NT2/D1 (cell line): ENCODE results near the gene BNC2.

Experiments
- DNase-seq: peaks from one replicate; pipeline ENCODE4 v3.0.0-alpha.2; 2011; ENCODE audit warnings: low read depth, low spot score
- H3K27me3 ChIP-seq: 2 replicates; pipeline ENCODE4 v1.6.0; 2011; ENCODE audit warnings: mild to moderate bottlenecking; ENCODE audit not compliant: insufficient read length, insufficient read depth
- H3K36me3 ChIP-seq: 2 replicates; pipeline ENCODE4 v1.6.1; 2011; ENCODE audit warnings: mild to moderate bottlenecking, low read length, mixed read lengths; ENCODE audit not compliant: insufficient read depth, insufficient read length
- H3K4me1 ChIP-seq: 2 replicates; pipeline ENCODE4 v1.5.1; 2011; ENCODE audit not compliant: insufficient read depth, insufficient read length
- H3K4me3 ChIP-seq: 2 replicates; pipeline ENCODE4 v1.5.1; 2011; ENCODE audit warnings: low read depth; ENCODE audit not compliant: insufficient read length
- H3K9ac ChIP-seq: 2 replicates; pipeline ENCODE4 v1.6.0; 2011; ENCODE audit warnings: low read depth; ENCODE audit not compliant: insufficient read length
- H3K9me3 ChIP-seq: 2 replicates; pipeline ENCODE4 v1.5.1; 2011; ENCODE audit warnings: mild to moderate bottlenecking, low read length; ENCODE audit not compliant: insufficient read depth
- SUZ12 ChIP-seq: IDR thresholded peaks from 2 replicates; pipeline ENCODE4 v1.6.1; 2011; ENCODE audit not compliant: insufficient read length, insufficient read depth; ENCODE audit errors: extremely low read depth
- YY1 ChIP-seq: IDR thresholded peaks from 2 replicates; pipeline ENCODE4 v1.6.1; 2011; ENCODE audit not compliant: insufficient read length, insufficient read depth
- ZNF274 ChIP-seq: IDR thresholded peaks from 2 replicates; pipeline ENCODE4 v1.6.1; 2011; ENCODE audit warnings: mild to moderate bottlenecking, low read depth, low read length

Gene BNC2

DNA sequence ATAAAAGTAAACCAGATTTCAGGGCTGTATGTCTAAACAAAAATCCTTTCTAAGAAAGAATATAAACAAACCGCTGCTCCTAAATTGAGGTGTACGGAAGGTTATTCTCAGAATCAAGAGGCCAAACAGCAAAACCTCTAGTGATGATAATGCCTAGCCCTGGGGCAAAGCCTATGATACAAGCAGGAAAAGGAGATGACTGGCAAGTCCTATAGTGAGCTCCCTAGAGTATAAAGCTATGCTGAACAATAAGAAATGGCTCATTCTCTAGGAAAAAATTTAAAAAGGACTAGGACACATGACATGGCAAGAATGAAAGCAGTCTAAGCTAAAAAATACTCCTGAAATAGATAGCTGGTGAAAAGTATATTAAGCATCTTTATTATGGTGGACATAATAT is 187.1 kb downstream of the BNC2 start:
- no peak overlapping the region for H3K4me3 ChIP-seq
- H3K4me1 ChIP-seq: no peaks in the 10 kb centered on the region
- no peak for DNase-seq
- H3K36me3 ChIP-seq: no peaks in the 10 kb centered on the region
- no peaks in the 10 kb centered on the region for H3K9me3 ChIP-seq
- no peak overlapping the region for H3K9ac ChIP-seq
- no peaks in the 10 kb centered on the region for H3K27me3 ChIP-seq
- TF ChIP-seq SUZ12 (no peak), ZNF274 (no peak), YY1 (no peak)

- H3K4me1 ChIP-seq: no peaks in the 10 kb centered on the region
- no peaks in the 10 kb centered on the region for H3K36me3 ChIP-seq
- H3K9me3 ChIP-seq: no peaks in the 10 kb centered on the region
- TF ChIP-seq YY1 (no peak), SUZ12 (no peak), ZNF274 (no peak)
- no peak for DNase-seq
- no peaks in the 10 kb centered on the region for H3K27me3 ChIP-seq
- H3K9ac ChIP-seq: no peak overlapping the region
- no peak overlapping the region for H3K4me3 ChIP-seq
These were observed 188.2 kb downstream of the BNC2 start for GRCh38 chr9:16682273-16682672.

DNA sequence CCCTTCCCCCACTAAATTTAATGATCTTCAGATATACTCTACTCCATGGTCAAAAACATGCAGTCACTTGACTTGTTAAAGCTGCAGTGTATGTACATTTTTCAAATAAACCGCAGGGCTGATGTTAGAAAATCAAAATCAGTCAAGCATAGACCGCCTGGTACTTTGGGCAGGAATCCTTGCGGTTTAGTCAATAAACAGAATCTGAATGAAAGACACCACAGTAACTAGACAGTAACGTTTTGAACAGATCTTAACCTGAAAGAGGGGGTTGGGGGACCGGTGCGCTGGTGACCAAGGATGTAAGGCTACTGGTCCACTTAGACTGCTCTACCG is 188.8 kb downstream of the BNC2 start:
- no peak overlapping the region for H3K4me3 ChIP-seq
- TF ChIP-seq ZNF274: no peak
- TF ChIP-seq YY1: no peak
- TF ChIP-seq SUZ12: no peak
- no peak overlapping the region for H3K9ac ChIP-seq
- no peaks in the 10 kb centered on the region for H3K27me3 ChIP-seq
- H3K9me3 ChIP-seq: no peaks in the 10 kb centered on the region
- DNase-seq: no peak
- H3K36me3 ChIP-seq: no peaks in the 10 kb centered on the region
- no peaks in the 10 kb centered on the region for H3K4me1 ChIP-seq

DNA sequence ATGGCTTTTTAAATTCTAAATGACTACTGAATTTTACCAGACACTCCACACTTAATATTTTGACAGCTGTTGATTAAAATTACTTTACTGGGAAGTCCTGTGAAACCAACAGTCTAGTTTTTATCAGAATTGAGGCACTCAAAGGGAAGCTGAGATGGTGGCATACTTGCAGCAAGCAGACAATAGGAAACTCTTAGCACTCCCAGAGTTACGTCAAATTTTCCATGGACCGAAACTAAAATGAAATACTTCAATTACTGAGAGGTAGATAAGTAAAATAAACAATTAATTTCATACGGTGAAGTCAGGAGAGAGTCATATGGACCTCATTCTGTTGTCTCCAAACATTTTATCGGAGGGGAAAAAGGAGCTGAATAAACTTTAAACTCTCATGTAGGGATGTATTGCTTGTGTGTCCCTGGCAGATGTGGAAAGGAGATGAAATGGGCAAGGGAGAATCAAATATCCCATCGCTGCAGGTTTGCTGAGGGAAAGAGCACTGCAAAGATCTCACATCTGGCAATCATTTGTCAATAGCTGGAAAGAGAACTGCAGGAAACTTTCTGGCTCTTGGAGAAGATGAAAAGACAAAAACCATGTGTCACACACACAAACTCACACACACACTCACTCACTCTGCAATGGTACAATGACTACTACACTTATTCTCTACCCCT is 189.4 kb downstream of the BNC2 start:
- no peaks in the 10 kb centered on the region for H3K9me3 ChIP-seq
- DNase-seq: no peak
- no peaks in the 10 kb centered on the region for H3K36me3 ChIP-seq
- no peak overlapping the region for H3K9ac ChIP-seq
- TF ChIP-seq ZNF274: no peak
- no peak for TF ChIP-seq YY1
- no peak for TF ChIP-seq SUZ12
- no peak overlapping the region for H3K4me3 ChIP-seq
- no peaks in the 10 kb centered on the region for H3K27me3 ChIP-seq
- H3K4me1 ChIP-seq: no peaks in the 10 kb centered on the region

- no peaks in the 10 kb centered on the region for H3K36me3 ChIP-seq
- H3K9me3 ChIP-seq: no peaks in the 10 kb centered on the region
- DNase-seq: no peak
- no peaks in the 10 kb centered on the region for H3K27me3 ChIP-seq
- no peaks in the 10 kb centered on the region for H3K4me1 ChIP-seq
- no peak overlapping the region for H3K9ac ChIP-seq
- H3K4me3 ChIP-seq: no peak overlapping the region
- TF ChIP-seq ZNF274 (no peak), SUZ12 (no peak), YY1 (no peak)
These were observed 189.9 kb downstream of the BNC2 start for GRCh38 chr9:16680541-16680940.

DNA sequence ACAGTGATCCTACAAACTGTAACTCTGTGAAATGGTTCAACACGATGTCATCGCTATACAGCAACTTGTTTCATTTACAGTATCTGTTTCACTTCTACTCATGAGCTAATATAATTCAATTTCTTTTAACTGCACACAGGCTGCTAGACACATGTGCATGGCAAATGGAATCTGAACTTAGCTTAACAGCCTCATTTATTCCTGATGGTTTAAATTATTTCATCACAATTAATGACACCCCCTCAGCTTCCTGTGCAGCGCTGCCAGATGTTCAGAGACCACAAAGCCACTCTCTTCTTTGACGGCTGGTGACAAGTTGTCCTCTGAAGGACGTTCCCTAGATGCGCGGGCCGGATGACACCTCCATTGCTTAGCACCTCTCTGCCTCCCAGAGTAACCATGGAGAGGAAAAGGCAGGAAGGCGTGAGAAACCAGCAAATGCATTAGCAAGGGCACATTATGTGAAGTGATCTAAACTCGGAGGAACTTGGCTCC is 191.1 kb downstream of the BNC2 start:
- Histone ChIP-seq H3K4me3 (no peak overlapping the region), H3K4me1 (no peaks in the 10 kb centered on the region), H3K9me3 (no peaks in the 10 kb centered on the region), H3K36me3 (no peaks in the 10 kb centered on the region), H3K9ac (no peak overlapping the region), H3K27me3 (no peaks in the 10 kb centered on the region)
- DNase-seq: no peak
- no peak for TF ChIP-seq SUZ12
- no peak for TF ChIP-seq ZNF274
- no peak for TF ChIP-seq YY1

DNA sequence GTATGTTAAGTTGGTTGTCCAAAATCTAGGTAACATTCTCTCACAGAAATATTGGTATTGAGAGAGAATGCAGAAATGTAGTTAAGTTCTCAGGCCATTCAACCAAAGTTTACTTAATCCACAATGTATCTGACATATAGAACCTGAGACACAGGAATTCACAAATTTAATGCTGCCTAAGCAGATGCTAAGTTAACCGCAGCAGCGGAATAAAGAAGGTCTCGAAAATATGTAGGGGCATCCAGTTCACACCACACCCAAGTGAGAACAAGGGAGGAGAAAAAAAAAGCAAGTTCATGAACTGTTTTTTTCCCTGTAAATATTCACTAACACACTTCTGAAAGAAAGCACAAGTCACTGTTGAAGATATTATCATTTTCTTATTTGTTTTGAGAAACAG is 194.0 kb downstream of the BNC2 start:
- no peaks in the 10 kb centered on the region for H3K4me1 ChIP-seq
- TF ChIP-seq SUZ12: no peak
- no peak for TF ChIP-seq ZNF274
- TF ChIP-seq YY1: no peak
- H3K9me3 ChIP-seq: no peaks in the 10 kb centered on the region
- H3K9ac ChIP-seq: no peak overlapping the region
- H3K36me3 ChIP-seq: no peaks in the 10 kb centered on the region
- H3K27me3 ChIP-seq: no peaks in the 10 kb centered on the region
- no peak for DNase-seq
- H3K4me3 ChIP-seq: no peak overlapping the region

DNA sequence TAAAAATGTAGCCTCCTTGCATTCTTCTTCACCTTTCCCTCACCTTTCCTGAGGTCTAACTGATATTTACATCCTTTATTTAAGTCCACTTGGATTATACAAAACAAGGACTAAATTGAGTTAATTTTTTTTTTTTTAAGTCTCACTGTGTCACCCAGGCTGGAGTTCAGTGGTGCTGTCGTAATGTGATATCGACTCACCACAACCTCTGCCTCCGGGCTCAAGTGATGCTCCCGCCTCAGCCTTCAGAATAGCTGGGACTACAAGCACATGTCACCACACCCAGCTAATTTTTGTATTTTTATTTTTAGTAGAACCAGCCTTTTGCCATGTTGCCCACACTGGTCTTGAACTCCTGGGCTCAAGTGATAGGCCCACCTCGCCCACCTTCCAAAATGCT is 195.3 kb downstream of the BNC2 start:
- DNase-seq: no peak
- H3K36me3 ChIP-seq: no peaks in the 10 kb centered on the region
- TF ChIP-seq ZNF274 (no peak), SUZ12 (no peak), YY1 (no peak)
- no peaks in the 10 kb centered on the region for H3K9me3 ChIP-seq
- H3K9ac ChIP-seq: no peak overlapping the region
- no peaks in the 10 kb centered on the region for H3K4me1 ChIP-seq
- H3K27me3 ChIP-seq: no peaks in the 10 kb centered on the region
- H3K4me3 ChIP-seq: no peak overlapping the region
